ENCODE measurements around the gene UBR1.
"Not testable (repeated sequence)": the region's sequence is repeated elsewhere in the genome, so short reads cannot be mapped to it uniquely, and the experiment has no call there.

Gene UBR1

GRCh38 chr15:43070249-43070648 lies 35.6 kb downstream of the UBR1 start:
- in situ Hi-C loops (cut with HindIII; ENCODE audit: low pct_unique_long_range_greater_than_20kb, low sequenced_read_pairs) = no loop called here
- no peak for TF ChIP-seq JUND (IDR thresholded peaks at IDR 0.05; ENCODE audit: low read depth)
- no peak for DNase-seq (ENCODE audit: low read depth in 1 of 2, low spot score in 1 of 2)

GRCh38 chr15:43067717-43068461 lies 37.9 kb downstream of the UBR1 start:
- no peak for TF ChIP-seq JUND (IDR thresholded peaks at IDR 0.05; ENCODE audit: low read depth)
- in situ Hi-C loops (cut with HindIII; ENCODE audit: low pct_unique_long_range_greater_than_20kb, low sequenced_read_pairs) = no loop called here
- no peak for DNase-seq (ENCODE audit: low read depth in 1 of 2, low spot score in 1 of 2)

- DNase-seq (ENCODE audit: low read depth in 1 of 2, low spot score in 1 of 2) = no peak
- in situ Hi-C loops (cut with HindIII; ENCODE audit: low pct_unique_long_range_greater_than_20kb, low sequenced_read_pairs) = no loop called here
- no peak for TF ChIP-seq JUND (IDR thresholded peaks at IDR 0.05; ENCODE audit: low read depth)
Observed at GRCh38 chr15:43056696-43057095, 49.1 kb downstream of the UBR1 start.

GRCh38 chr15:43052860-43053259 lies 53.0 kb downstream of the UBR1 start:
- no peak for TF ChIP-seq JUND (IDR thresholded peaks at IDR 0.05; ENCODE audit: low read depth)
- no peak for DNase-seq (ENCODE audit: low read depth in 1 of 2, low spot score in 1 of 2)
- in situ Hi-C loops (cut with HindIII; ENCODE audit: low pct_unique_long_range_greater_than_20kb, low sequenced_read_pairs) = no loop called here

- in situ Hi-C loops (cut with HindIII; ENCODE audit: low pct_unique_long_range_greater_than_20kb, low sequenced_read_pairs) = no loop called here
- no peak for TF ChIP-seq JUND (IDR thresholded peaks at IDR 0.05; ENCODE audit: low read depth)
- DNase-seq (ENCODE audit: low read depth in 1 of 2, low spot score in 1 of 2) = no peak
Observed at GRCh38 chr15:43048935-43049334, 56.9 kb downstream of the UBR1 start.

- in situ Hi-C loops (cut with HindIII; ENCODE audit: low pct_unique_long_range_greater_than_20kb, low sequenced_read_pairs) = no loop called here
- DNase-seq (ENCODE audit: low read depth in 1 of 2, low spot score in 1 of 2) = no peak
Observed at GRCh38 chr15:43046484-43046883, 59.4 kb downstream of the UBR1 start.

GRCh38 chr15:43042885-43043284 lies 63.0 kb downstream of the UBR1 start:
- no peak for DNase-seq (ENCODE audit: low read depth in 1 of 2, low spot score in 1 of 2)
- in situ Hi-C loops (cut with HindIII; ENCODE audit: low pct_unique_long_range_greater_than_20kb, low sequenced_read_pairs) = no loop called here
- no peak for TF ChIP-seq JUND (IDR thresholded peaks at IDR 0.05; ENCODE audit: low read depth)

More at GRCh38 chr15:43046484-43046883, 59.4 kb downstream of the UBR1 start:
- TF ChIP-seq JUND (IDR thresholded peaks at IDR 0.05; ENCODE audit: low read depth) = no peak

GRCh38 chr15:43041085-43041484 lies 64.8 kb downstream of the UBR1 start:
- DNase-seq (ENCODE audit: low read depth in 1 of 2, low spot score in 1 of 2); in situ Hi-C loops (cut with HindIII; ENCODE audit: low pct_unique_long_range_greater_than_20kb, low sequenced_read_pairs): not testable (repeated sequence)

- DNase-seq (ENCODE audit: low read depth in 1 of 2, low spot score in 1 of 2); in situ Hi-C loops (cut with HindIII; ENCODE audit: low pct_unique_long_range_greater_than_20kb, low sequenced_read_pairs): not testable (repeated sequence)
Observed at GRCh38 chr15:43035240-43035639, 70.6 kb downstream of the UBR1 start.

- in situ Hi-C loops (cut with HindIII; ENCODE audit: low pct_unique_long_range_greater_than_20kb, low sequenced_read_pairs) = no loop called here
- TF ChIP-seq JUND (IDR thresholded peaks at IDR 0.05; ENCODE audit: low read depth) = no peak
- no peak for DNase-seq (ENCODE audit: low read depth in 1 of 2, low spot score in 1 of 2)
Observed at GRCh38 chr15:43029476-43029875, 76.4 kb downstream of the UBR1 start.

GRCh38 chr15:43025150-43025549 lies 80.7 kb downstream of the UBR1 start:
- in situ Hi-C loops (cut with HindIII; ENCODE audit: low pct_unique_long_range_greater_than_20kb, low sequenced_read_pairs) = no loop called here
- DNase-seq (ENCODE audit: low read depth in 1 of 2, low spot score in 1 of 2) = no peak
- no peak for TF ChIP-seq JUND (IDR thresholded peaks at IDR 0.05; ENCODE audit: low read depth)

GRCh38 chr15:43014671-43015070 lies 91.2 kb downstream of the UBR1 start:
- in situ Hi-C loops (cut with HindIII; ENCODE audit: low pct_unique_long_range_greater_than_20kb, low sequenced_read_pairs); DNase-seq (ENCODE audit: low read depth in 1 of 2, low spot score in 1 of 2): not testable (repeated sequence)

GRCh38 chr15:43009206-43009605 lies 96.6 kb downstream of the UBR1 start:
- TF ChIP-seq JUND (IDR thresholded peaks at IDR 0.05; ENCODE audit: low read depth) = no peak
- DNase-seq (ENCODE audit: low read depth in 1 of 2, low spot score in 1 of 2) = no peak
- in situ Hi-C loops (cut with HindIII; ENCODE audit: low pct_unique_long_range_greater_than_20kb, low sequenced_read_pairs) = no loop called here

GRCh38 chr15:43008150-43008549 lies 97.7 kb downstream of the UBR1 start:
- in situ Hi-C loops (cut with HindIII; ENCODE audit: low pct_unique_long_range_greater_than_20kb, low sequenced_read_pairs) = no loop called here
- no peak for DNase-seq (ENCODE audit: low read depth in 1 of 2, low spot score in 1 of 2)
- TF ChIP-seq JUND (IDR thresholded peaks at IDR 0.05; ENCODE audit: low read depth) = no peak
